H9 (cell line): ENCODE data around the gene GRXCR2. TPM values are rescaled to one million over a fixed set of nuclear protein-coding genes. Genes with fewer than 3 reads are reported as not detected.

Experiments
- DNase-seq: peaks from one replicate; pipeline ENCODE4 v3.0.0-alpha.2; 2017
- H2AFZ ChIP-seq: one replicate; pipeline ENCODE4 v1.6.1; 2013; ENCODE audit warnings: mild to moderate bottlenecking, low read length, control low read depth, moderate library complexity
- H2AK5ac ChIP-seq: 2 replicates; pipeline ENCODE4 v1.6.1; 2013; ENCODE audit warnings: low read length, control low read depth, mixed read lengths; ENCODE audit not compliant: insufficient read length
- H2BK120ac ChIP-seq: one replicate; pipeline ENCODE4 v1.6.1; 2013; ENCODE audit warnings: low read depth, mild to moderate bottlenecking, low read length, control low read depth, inconsistent platforms; ENCODE audit not compliant: poor library complexity, severe bottlenecking
- H2BK12ac ChIP-seq: 2 replicates; pipeline ENCODE4 v1.6.1; 2013; ENCODE audit warnings: low read length, control low read depth, mixed read lengths, low read depth; ENCODE audit not compliant: insufficient read length
- H2BK15ac ChIP-seq: 2 replicates; pipeline ENCODE4 v1.6.1; 2013; ENCODE audit warnings: low read depth, low read length, control low read depth
- H2BK20ac ChIP-seq: one replicate; pipeline ENCODE4 v1.6.1; 2013; ENCODE audit warnings: low read depth, mild to moderate bottlenecking, low read length, control low read depth, inconsistent platforms; ENCODE audit not compliant: poor library complexity, severe bottlenecking
- H2BK5ac ChIP-seq: 2 replicates; pipeline ENCODE4 v1.6.1; 2013; ENCODE audit warnings: low read length, control low read depth, mixed read lengths; ENCODE audit not compliant: insufficient read length
- H3K14ac ChIP-seq: 2 replicates; pipeline ENCODE4 v1.6.1; 2013; ENCODE audit warnings: low read length, control low read depth; ENCODE audit not compliant: insufficient read depth
- H3K18ac ChIP-seq: 2 replicates; pipeline ENCODE4 v1.6.1; 2013; ENCODE audit warnings: low read depth, mild to moderate bottlenecking, mixed read lengths, low read length, control low read depth; ENCODE audit not compliant: insufficient read length
- H3K23ac ChIP-seq: 2 replicates; pipeline ENCODE4 v1.6.1; 2013; ENCODE audit warnings: low read length, control low read depth, mixed read lengths, low read depth; ENCODE audit not compliant: insufficient read length
- H3K23me2 ChIP-seq: 2 replicates; pipeline ENCODE4 v1.6.1; 2013; ENCODE audit warnings: low read depth, mild to moderate bottlenecking, mixed read lengths, low read length, control low read depth; ENCODE audit not compliant: insufficient read length, poor library complexity, severe bottlenecking
- H3K27ac ChIP-seq: 2 replicates; pipeline ENCODE4 v1.5.1; 2013; ENCODE audit warnings: low read length, control low read depth, mixed read lengths, low read depth; ENCODE audit not compliant: insufficient read length
- H3K27me3 ChIP-seq: 2 replicates; pipeline ENCODE4 v1.6.1; 2013; ENCODE audit warnings: low read length, control low read depth, inconsistent platforms; ENCODE audit not compliant: insufficient read depth
- H3K4ac ChIP-seq: 2 replicates; pipeline ENCODE4 v1.6.1; 2013; ENCODE audit warnings: low read depth, mild to moderate bottlenecking, control low read depth, inconsistent platforms, low read length, moderate library complexity
- H3K4me1 ChIP-seq: 2 replicates; pipeline ENCODE4 v1.6.1; 2013; ENCODE audit warnings: low read length, control low read depth, inconsistent platforms; ENCODE audit not compliant: insufficient read depth
- H3K4me2 ChIP-seq: 2 replicates; pipeline ENCODE4 v1.6.1; 2013; ENCODE audit warnings: low read length, control low read depth, mixed read lengths; ENCODE audit not compliant: insufficient read length, insufficient read depth
- H3K56ac ChIP-seq: 2 replicates; pipeline ENCODE4 v1.6.1; 2013; ENCODE audit warnings: low read depth, mild to moderate bottlenecking, mixed read lengths, low read length, control low read depth; ENCODE audit not compliant: insufficient read length
- H3K79me1 ChIP-seq: 2 replicates; pipeline ENCODE4 v1.6.1; 2013; ENCODE audit warnings: low read depth, mild to moderate bottlenecking, moderate library complexity, low read length, control low read depth, inconsistent platforms; ENCODE audit not compliant: insufficient read depth, poor library complexity, severe bottlenecking
- H3K79me2 ChIP-seq: 2 replicates; pipeline ENCODE4 v1.6.1; 2013; ENCODE audit warnings: low read length, control low read depth, inconsistent platforms; ENCODE audit not compliant: insufficient read depth
- H3K9ac ChIP-seq: 2 replicates; pipeline ENCODE4 v1.6.1; 2013; ENCODE audit warnings: low read length, control low read depth, mixed read lengths; ENCODE audit not compliant: insufficient read length; ENCODE audit errors: extremely low read depth
- H3K9me3 ChIP-seq: one replicate; pipeline ENCODE4 v1.6.1; 2013; ENCODE audit warnings: low read depth, low read length, inconsistent platforms; ENCODE audit not compliant: control insufficient read depth
- H3T11ph ChIP-seq: one replicate; pipeline ENCODE4 v1.6.1; 2013; ENCODE audit warnings: mild to moderate bottlenecking, low read length, control low read depth, inconsistent platforms
- H4K20me1 ChIP-seq: one replicate; pipeline ENCODE4 v1.6.1; 2013; ENCODE audit not compliant: control insufficient read depth, insufficient read length, insufficient read depth
- H4K5ac ChIP-seq: 2 replicates; pipeline ENCODE4 v1.6.1; 2013; ENCODE audit warnings: low read depth, mild to moderate bottlenecking, mixed read lengths, low read length, control low read depth; ENCODE audit not compliant: insufficient read length
- H4K8ac ChIP-seq: replicated peaks from 2 replicates; pipeline ENCODE4 v1.6.1; 2013; ENCODE audit warnings: low read length, control low read depth, mixed read lengths, low read depth; ENCODE audit not compliant: insufficient read length
- H4K91ac ChIP-seq: 2 replicates; pipeline ENCODE4 v1.6.1; 2013; ENCODE audit warnings: low read depth, mild to moderate bottlenecking, moderate library complexity, mixed read lengths, low read length, control low read depth; ENCODE audit not compliant: insufficient read length
- H3K27ac Mint-ChIP-seq, 3 experiments: 2 replicates in 2 of 3; 3 replicates in 1 of 3; pipeline ENCODE4 v1.8.0; 2020 to 2021; ENCODE audit warnings: mixed read lengths in 3 of 3, mild to moderate bottlenecking in 1 of 3, moderate library complexity in 1 of 3
- H3K27me3 Mint-ChIP-seq: 2 replicates; pipeline ENCODE4 v1.8.0; 2021; ENCODE audit warnings: low read depth, mild to moderate bottlenecking, moderate library complexity, mixed read lengths
- H3K36me3 Mint-ChIP-seq, 3 experiments: 2 replicates in 2 of 3; 3 replicates in 1 of 3; pipeline ENCODE4 v1.8.0; 2020 to 2021; ENCODE audit warnings: low read depth in 3 of 3, mixed read lengths in 3 of 3; ENCODE audit not compliant: insufficient read depth in 1 of 3
- H3K4me1 Mint-ChIP-seq, 2 experiments: 2 replicates each; pipeline ENCODE4 v1.8.0; 2020; ENCODE audit warnings: mixed read lengths in 2 of 2
- H3K4me3 Mint-ChIP-seq, 2 experiments: 2 replicates in 1 of 2; 3 replicates in 1 of 2; pipeline ENCODE4 v1.8.0; 2020 to 2021; ENCODE audit warnings: mild to moderate bottlenecking in 2 of 2, mixed read lengths in 2 of 2, moderate library complexity in 1 of 2
- H3K9me3 Mint-ChIP-seq, 2 experiments: 2 replicates in 1 of 2; 3 replicates in 1 of 2; pipeline ENCODE4 v1.8.0; 2020; ENCODE audit warnings: mild to moderate bottlenecking in 2 of 2, mixed read lengths in 2 of 2, moderate library complexity in 1 of 2
- CTCF ChIP-seq: fragments of 200-600 bp; sonication (generic); conservative IDR thresholded peaks from 3 replicates; pipeline ENCODE4 v1.8.0; 2021; ENCODE audit warnings: antibody characterized with exemption, mild to moderate bottlenecking
- WGBS: extraction: QIAGEN DNeasy Blood & Tissue Kit; methylation state at CpG from one replicate; pipeline ENCODE4 v1.1.7; 2013; ENCODE audit warnings: missing lambda C conversion rate, low lambda C conversion rate, mixed read lengths; ENCODE audit not compliant: insufficient read length; ENCODE audit errors: extremely low coverage; 5-methylcytosine and 5-hydroxymethylcytosine counted together
- total RNA-seq: library from RNA; stranded (reverse); gene quantifications from 2 replicates; pipeline ENCODE4 v1.2.1, GENCODE V29; 2021

The GRXCR2 gene
- total RNA-seq, 1 experiment from 2014 or later: not detected

DNA sequence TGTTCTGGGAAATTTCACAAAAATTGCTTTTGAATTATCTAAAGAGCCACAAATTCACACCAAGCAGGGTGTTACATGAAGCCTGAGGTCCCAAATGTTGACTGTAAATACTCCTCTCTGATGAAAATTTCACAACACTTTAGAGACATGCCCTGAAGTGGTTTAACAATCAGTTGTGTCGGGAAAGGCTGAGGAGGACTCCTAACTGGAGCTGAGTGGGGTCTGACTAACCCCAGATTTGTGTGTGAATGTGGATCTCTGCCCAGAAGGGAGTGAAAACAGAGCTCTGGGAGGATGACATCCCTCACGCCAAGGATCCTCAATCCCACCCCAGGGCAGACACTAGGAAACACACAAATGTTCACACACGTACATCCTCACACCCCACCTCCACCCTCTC lies 31.1 kb upstream of the GRXCR2 start:
- no peak overlapping the region for H3K56ac ChIP-seq
- H3K4me1 ChIP-seq: no peaks in the 10 kb centered on the region
- no peak overlapping the region for H3K4ac ChIP-seq
- peaks cover 6 to 7% of the 10 kb centered on the region in 2 experiments for H3K4me1 Mint-ChIP-seq
- no peak overlapping the region for H3K23ac ChIP-seq
- no peaks in the 10 kb centered on the region for H3K23me2 ChIP-seq
- H2BK120ac ChIP-seq: no peak overlapping the region
- no peak overlapping the region for H3K4me3 Mint-ChIP-seq
- no peak overlapping the region for H2BK20ac ChIP-seq
- DNase-seq: no peak
- H3K27me3 Mint-ChIP-seq: no peaks in the 10 kb centered on the region
- H4K5ac ChIP-seq: no peak overlapping the region
- no peak overlapping the region for H3K27ac Mint-ChIP-seq
- H3K9me3 Mint-ChIP-seq: peaks cover 16 to 17% of the 10 kb centered on the region in 2 experiments; a peak in 3 of 5 replicates
- H2BK15ac ChIP-seq: no peak overlapping the region
- no peaks in the 10 kb centered on the region for H3K27me3 ChIP-seq
- H4K8ac ChIP-seq: no peak overlapping the region
- H3K79me2 ChIP-seq: no peaks in the 10 kb centered on the region
- no peak overlapping the region for H4K91ac ChIP-seq
- TF ChIP-seq CTCF: no peak
- H2BK12ac ChIP-seq: no peak overlapping the region
- no peak overlapping the region for H3K18ac ChIP-seq
- H3T11ph ChIP-seq: no peak overlapping the region
- peaks cover 0 to 16% (median 8%) of the 10 kb centered on the region in 3 experiments; a peak in 4 of 7 replicates for H3K36me3 Mint-ChIP-seq
- H2AFZ ChIP-seq: no peak overlapping the region
- H2BK5ac ChIP-seq: no peak overlapping the region
- no peak overlapping the region for H2AK5ac ChIP-seq
- no peak overlapping the region for H3K9ac ChIP-seq
- no peaks in the 10 kb centered on the region for H3K9me3 ChIP-seq
- no peak overlapping the region for H3K4me2 ChIP-seq
- H3K27ac ChIP-seq: no peak overlapping the region
- H3K14ac ChIP-seq: no peak overlapping the region
- H4K20me1 ChIP-seq: no peaks in the 10 kb centered on the region
- no peaks in the 10 kb centered on the region for H3K79me1 ChIP-seq
- no CpG with 5 or more reads among the region's 3 CpGs for WGBS
